T-helper 2 cell treated with Interferon-gamma antibody and Interleukin-4, amounts not matched to agents 5 μg/mL and 100 μg/mL, for 36 hours (primary cell): ENCODE data around the gene CTPS1.

ENCODE experiments used
- DNase-seq: peaks from one replicate; pipeline ENCODE4 v3.0.0; 2021; ENCODE audit warnings: low spot score
- H3K27ac Mint-ChIP-seq: one replicate; pipeline ENCODE4 v1.8.0; 2021; ENCODE audit warnings: mild to moderate bottlenecking, mixed read lengths
- H3K27me3 Mint-ChIP-seq: one replicate; pipeline ENCODE4 v1.8.0; 2021; ENCODE audit warnings: low read depth, mixed read lengths
- H3K36me3 Mint-ChIP-seq: one replicate; pipeline ENCODE4 v1.8.0; 2021; ENCODE audit warnings: low read depth, mixed read lengths
- H3K4me1 Mint-ChIP-seq: one replicate; pipeline ENCODE4 v1.8.0; 2021; ENCODE audit warnings: low read depth, mixed read lengths
- H3K4me3 Mint-ChIP-seq: one replicate; pipeline ENCODE4 v1.8.0; 2022; ENCODE audit warnings: mild to moderate bottlenecking, moderate library complexity, mixed read lengths
- H3K9me3 Mint-ChIP-seq: one replicate; pipeline ENCODE4 v1.8.0; 2021; ENCODE audit warnings: mixed read lengths

The CTPS1 gene

DNA sequence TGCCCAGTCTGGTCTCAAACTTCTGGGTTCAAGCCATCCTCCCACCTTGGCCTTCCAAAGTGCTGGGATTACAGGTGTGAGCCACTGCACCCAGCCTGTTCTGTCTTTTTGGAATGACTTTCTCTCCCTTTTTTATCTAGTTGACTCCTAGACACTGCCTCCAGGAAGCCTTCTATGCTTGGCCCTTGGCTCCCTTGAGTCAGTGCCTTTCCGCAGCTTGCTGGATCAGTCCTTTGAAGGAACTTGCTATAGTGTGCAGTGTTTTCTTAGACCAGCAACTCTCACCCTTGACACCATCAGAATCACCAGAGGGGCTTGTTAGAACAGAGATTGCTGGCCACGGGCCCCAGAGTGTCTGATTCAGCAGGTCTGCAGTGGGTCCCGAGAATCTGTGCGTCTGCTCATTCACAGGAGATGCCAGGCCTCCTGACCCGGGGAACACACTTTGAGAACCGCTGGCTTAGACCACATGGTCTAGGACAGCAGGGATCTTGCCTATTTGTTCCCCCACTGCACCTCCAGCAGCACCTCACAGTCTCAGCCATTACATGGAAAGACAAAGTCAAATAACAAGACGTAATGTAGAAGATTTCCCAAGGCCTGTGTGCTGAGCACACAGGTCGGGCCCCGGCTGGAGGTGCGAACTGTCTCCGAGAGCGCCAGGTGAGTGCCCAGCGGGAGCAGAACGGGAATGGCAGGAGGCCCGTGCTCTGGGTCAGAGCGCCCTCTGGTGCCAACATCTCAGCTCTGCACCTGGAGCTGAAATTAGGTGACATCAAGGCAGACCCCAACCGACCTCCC lies 27.4 kb upstream of the CTPS1 start:
- no peak overlapping the region for H3K4me3 Mint-ChIP-seq
- H3K4me1 Mint-ChIP-seq, result peaks cover 16% of the 10 kb centered on the region
- H3K27ac Mint-ChIP-seq, result no peak overlapping the region
- H3K36me3 Mint-ChIP-seq, result no peaks in the 10 kb centered on the region
- H3K27me3 Mint-ChIP-seq, result peaks cover 24% of the 10 kb centered on the region
- H3K9me3 Mint-ChIP-seq, result no peaks in the 10 kb centered on the region
- DNase-seq, result peak; percentile 33

DNA sequence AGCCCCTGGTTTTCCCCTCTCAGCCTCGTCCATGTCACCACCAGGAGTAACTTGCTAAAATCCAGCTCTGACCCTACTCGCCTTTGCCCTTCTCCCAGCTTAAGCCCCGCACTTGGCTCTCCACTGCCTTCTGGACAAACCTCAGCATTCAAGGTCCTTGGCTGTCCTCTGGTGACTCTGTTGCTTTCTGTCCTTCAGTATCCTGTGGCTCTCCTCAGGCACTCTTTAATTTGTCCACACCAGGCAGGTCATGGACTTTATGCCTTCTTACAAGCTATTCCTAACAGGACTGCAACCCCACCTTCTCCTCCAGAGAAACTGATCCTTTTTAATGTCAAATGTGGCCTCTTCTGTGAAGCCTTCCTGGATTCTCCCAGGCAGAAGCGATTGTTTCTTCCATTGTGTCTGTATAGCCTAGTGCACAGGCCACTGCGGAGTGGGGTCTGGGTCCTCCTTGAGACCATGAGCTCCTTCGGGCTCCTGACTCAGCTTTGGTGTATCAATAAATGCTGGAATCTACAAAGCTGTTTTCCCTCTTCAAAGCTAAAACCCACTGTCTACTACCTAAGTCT lies 26.7 kb upstream of the CTPS1 start:
- H3K27me3 Mint-ChIP-seq, result peaks cover 24% of the 10 kb centered on the region
- H3K27ac Mint-ChIP-seq, result no peak overlapping the region
- H3K4me3 Mint-ChIP-seq, result no peak overlapping the region
- H3K36me3 Mint-ChIP-seq, result no peaks in the 10 kb centered on the region
- no peaks in the 10 kb centered on the region for H3K9me3 Mint-ChIP-seq
- no peak for DNase-seq
- peaks cover 16% of the 10 kb centered on the region for H3K4me1 Mint-ChIP-seq

DNA sequence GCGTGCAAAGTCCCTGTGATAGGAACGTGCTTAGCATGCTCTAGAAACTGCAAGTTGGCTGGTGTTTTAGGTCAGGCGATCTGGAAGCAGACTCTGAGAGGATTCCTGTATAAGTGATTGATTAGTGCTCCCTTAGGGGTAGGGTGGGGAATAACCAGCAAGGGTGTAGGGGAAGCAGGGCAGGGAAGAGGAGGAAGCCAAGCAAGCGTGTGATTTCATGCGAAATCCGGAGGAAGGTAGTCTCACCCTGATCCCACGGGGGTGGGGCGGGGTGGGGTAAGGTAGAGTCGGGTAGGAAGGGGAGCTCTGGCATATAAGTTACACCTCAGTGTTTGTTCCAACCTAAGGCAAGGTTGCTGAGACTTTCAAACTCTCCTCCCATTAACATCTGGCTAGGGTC lies 24.9 kb upstream of the CTPS1 start:
- Mint-ChIP-seq H3K4me1 (peaks cover 9% of the 10 kb centered on the region), H3K9me3 (no peaks in the 10 kb centered on the region), H3K4me3 (no peak overlapping the region), H3K27me3 (peaks cover 16% of the 10 kb centered on the region), H3K36me3 (no peaks in the 10 kb centered on the region), H3K27ac (no peak overlapping the region)
- no peak for DNase-seq

DNA sequence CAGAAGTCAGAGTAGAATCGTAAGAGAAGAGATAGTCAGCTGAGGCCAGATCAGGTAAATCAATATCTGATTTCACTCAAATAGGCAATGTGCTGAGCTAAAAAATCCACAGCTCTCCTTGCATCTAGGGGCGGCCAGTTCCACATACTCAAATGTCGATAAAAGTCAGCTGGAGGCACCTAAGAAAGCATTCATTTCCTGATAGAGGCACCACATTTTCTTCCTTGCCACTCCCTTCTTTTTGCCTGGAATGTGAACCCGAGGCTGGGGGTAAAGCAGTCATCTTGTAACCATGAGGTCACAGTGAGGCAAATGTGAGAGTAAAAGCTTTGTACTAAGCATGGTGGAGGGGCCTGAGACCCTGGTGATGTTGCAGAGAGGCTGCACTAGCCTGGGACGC lies 24.2 kb upstream of the CTPS1 start:
- H3K27me3 Mint-ChIP-seq, result peaks cover 14% of the 10 kb centered on the region
- H3K36me3 Mint-ChIP-seq, result no peaks in the 10 kb centered on the region
- no peaks in the 10 kb centered on the region for H3K9me3 Mint-ChIP-seq
- DNase-seq, result no peak
- H3K27ac Mint-ChIP-seq, result no peak overlapping the region
- no peak overlapping the region for H3K4me3 Mint-ChIP-seq
- peaks cover 9% of the 10 kb centered on the region for H3K4me1 Mint-ChIP-seq

DNA sequence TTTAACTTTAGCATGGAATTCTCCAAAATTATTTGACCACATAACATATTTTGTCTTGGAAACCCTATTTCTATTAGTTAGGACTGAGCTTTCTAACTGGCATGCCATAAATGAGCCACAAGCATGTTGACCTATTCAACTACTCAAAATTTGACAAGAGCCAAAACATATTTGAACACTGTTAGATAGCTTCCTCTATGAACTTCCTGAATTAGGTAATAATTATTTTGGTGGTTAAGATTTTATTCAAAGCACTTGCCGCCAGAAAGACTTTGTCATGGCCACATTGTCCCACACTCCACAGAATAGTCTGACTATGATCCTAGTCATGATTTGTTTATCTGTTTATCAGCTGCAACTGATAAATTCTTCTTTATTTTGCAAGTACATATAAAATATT lies 23.1 kb upstream of the CTPS1 start:
- H3K36me3 Mint-ChIP-seq, result no peaks in the 10 kb centered on the region
- peaks cover 9% of the 10 kb centered on the region for H3K4me1 Mint-ChIP-seq

DNA sequence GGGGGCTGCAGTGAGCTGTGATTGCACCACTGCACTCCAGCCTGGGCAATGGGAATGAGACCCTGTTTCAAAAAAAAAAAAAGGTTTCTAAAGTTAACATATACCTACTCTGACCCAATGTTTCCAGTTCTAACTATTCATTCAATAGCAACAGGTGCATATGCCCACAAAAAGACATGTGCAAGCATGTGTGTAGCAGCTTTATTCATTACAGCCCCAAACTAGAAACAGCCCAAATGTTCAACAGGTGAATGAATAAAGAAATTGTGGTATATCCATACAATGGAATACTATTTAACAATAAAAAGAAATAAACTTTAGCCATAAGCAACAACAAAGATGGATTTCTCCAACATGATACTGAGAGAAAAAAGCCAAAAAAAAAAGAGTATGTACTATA lies 21.3 kb upstream of the CTPS1 start:
- H3K4me1 Mint-ChIP-seq, result peaks cover 4% of the 10 kb centered on the region
- peaks cover 14% of the 10 kb centered on the region for H3K27me3 Mint-ChIP-seq

More for the DNA sequence above, 23.1 kb upstream of the CTPS1 start:
- Mint-ChIP-seq H3K4me3 (no peak overlapping the region), H3K9me3 (no peaks in the 10 kb centered on the region), H3K27me3 (peaks cover 14% of the 10 kb centered on the region), H3K27ac (no peak overlapping the region)
- DNase-seq, result no peak

DNA sequence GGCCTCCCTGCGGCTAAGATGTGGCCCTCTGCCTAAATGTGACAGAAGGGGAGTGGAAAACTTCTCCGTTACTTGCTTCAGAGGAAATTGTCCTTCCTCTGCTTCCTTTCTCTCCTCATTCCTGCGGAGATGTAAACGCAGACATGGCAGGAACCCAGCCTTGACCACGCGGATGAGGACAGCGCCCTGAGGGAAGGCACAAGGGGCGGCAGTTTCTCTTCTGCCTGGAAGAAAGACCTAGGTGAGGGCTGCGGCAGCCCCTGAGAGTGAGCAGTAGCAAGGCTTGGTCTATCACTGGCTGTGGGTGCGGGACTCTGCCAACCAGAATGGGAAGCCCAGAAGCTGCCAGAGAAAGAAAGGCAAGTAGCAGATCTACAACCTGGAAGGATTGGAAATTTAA lies 14.0 kb upstream of the CTPS1 start:
- H3K4me1 Mint-ChIP-seq, result no peaks in the 10 kb centered on the region
- DNase-seq, result no peak

More for the DNA sequence above, 21.3 kb upstream of the CTPS1 start:
- Mint-ChIP-seq H3K9me3 (no peaks in the 10 kb centered on the region), H3K36me3 (no peaks in the 10 kb centered on the region), H3K4me3 (no peak overlapping the region), H3K27ac (no peak overlapping the region)
- DNase-seq, result no peak

DNA sequence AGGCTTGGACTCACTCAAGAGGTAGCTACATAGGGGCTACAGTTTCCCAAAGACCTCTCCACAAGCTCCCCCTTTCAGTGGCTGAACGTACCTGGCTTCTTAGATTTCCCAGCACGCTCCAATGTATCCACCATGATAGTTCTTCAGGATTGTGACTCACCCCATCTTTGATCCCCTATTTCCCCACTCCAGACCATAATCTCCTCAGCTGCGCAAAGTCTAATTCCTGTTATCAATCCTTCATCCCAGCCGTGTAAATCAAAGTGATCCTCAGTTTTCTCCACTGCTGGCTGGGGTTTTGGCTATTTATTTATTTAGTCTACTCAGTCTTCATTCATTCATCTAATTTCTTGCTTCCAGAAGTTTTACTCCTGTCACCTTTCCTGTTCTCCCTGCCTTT lies 13.1 kb upstream of the CTPS1 start:
- Mint-ChIP-seq H3K4me1 (no peaks in the 10 kb centered on the region), H3K4me3 (no peak overlapping the region), H3K27me3 (peaks cover 4% of the 10 kb centered on the region), H3K9me3 (no peaks in the 10 kb centered on the region), H3K36me3 (no peaks in the 10 kb centered on the region), H3K27ac (no peak overlapping the region)
- DNase-seq, result no peak

More for the DNA sequence above, 14.0 kb upstream of the CTPS1 start:
- no peaks in the 10 kb centered on the region for H3K9me3 Mint-ChIP-seq
- H3K27ac Mint-ChIP-seq, result no peak overlapping the region
- no peak overlapping the region for H3K4me3 Mint-ChIP-seq
- peaks cover 4% of the 10 kb centered on the region for H3K27me3 Mint-ChIP-seq
- H3K36me3 Mint-ChIP-seq, result no peaks in the 10 kb centered on the region

DNA sequence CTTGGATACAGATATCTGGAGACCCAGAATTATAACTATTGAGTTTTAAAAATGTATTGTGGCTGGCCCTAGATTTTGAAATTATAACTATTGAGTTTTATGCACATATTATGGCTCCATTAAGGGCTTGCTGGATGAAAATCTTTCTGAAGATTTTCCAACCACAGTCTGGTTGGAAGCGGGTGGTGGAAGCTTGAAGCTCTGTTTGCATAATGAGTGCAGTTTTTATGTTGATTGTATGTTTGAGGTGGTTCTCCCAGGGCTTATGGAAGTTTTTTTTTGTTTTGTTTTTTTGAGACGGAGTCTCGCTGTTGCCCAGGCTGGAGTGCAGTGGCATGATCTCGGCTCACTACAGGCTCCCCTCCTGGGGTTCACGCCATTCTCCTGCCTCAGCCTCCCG lies 10.1 kb upstream of the CTPS1 start:
- Mint-ChIP-seq H3K27ac (no peak overlapping the region), H3K4me1 (peaks cover 9% of the 10 kb centered on the region), H3K4me3 (no peak overlapping the region), H3K27me3 (peaks cover 4% of the 10 kb centered on the region), H3K36me3 (no peaks in the 10 kb centered on the region), H3K9me3 (no peaks in the 10 kb centered on the region)
- DNase-seq, result no peak

DNA sequence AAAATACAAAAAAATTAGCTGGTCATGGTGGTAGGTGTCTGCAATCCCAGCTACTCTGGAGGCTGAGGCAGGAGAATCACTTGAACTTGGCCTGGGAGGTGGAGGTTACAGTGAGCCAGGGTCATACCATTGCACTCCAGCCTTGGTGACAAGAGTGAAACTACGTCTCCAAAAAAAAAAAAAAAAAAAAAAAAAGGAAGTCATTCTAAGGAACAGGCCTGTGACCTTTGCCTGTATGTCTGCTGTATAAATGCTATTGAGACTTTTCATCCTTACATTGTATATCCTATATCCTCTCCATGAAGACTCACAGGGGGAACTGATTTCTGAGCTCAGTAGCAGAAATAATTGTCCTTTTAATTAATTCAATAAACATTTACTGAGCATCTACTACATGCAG lies 7.5 kb upstream of the CTPS1 start:
- Mint-ChIP-seq H3K4me1 (peaks cover 17% of the 10 kb centered on the region), H3K4me3 (no peak overlapping the region), H3K36me3 (no peaks in the 10 kb centered on the region), H3K27me3 (peaks cover 4% of the 10 kb centered on the region), H3K9me3 (no peaks in the 10 kb centered on the region), H3K27ac (no peak overlapping the region)
- DNase-seq, result no peak

DNA sequence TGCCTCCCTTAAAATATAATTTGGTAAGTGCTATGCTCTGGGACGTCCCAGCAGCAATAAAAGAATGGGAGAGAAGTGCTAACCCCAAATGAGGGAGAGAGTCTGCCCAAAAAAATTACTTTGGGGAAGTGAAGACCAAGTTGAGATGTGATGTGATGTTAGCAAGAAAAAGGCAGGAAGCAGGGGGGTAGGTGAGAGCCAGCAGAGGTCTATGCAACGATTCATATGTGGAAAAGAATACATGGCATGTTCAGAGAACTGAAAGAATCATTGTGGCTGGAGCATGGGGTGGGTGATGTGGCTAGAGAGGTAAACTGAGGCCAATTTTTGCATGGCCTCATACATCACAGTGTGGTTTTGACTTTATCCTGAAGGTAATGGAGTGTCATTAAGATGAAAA lies 5.6 kb upstream of the CTPS1 start:
- H3K9me3 Mint-ChIP-seq, result no peaks in the 10 kb centered on the region
- no peak overlapping the region for H3K27ac Mint-ChIP-seq
- peaks cover 4% of the 10 kb centered on the region for H3K27me3 Mint-ChIP-seq
- no peak overlapping the region for H3K4me3 Mint-ChIP-seq
- no peaks in the 10 kb centered on the region for H3K36me3 Mint-ChIP-seq
- H3K4me1 Mint-ChIP-seq, result peaks cover 23% of the 10 kb centered on the region
- DNase-seq, result no peak

DNA sequence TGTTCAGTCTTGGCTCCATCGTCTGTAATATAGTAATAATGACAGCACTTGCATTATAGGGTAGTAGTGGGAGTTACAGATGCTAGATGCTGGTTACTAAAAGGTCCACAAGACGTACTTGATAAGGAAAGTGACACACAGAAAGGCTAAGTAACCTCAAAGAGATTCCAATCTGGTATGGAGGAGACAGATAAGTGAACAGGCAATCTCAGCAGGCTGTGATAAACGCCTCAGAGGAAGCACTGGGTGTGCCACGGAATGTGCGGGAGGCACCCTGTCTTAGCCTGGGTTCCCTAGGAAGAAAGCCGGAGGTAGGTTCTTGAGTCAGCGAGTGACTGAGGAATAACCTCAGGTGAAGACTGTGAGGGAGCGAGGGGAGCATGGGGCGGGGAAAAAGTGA lies 4.6 kb upstream of the CTPS1 start:
- no peak overlapping the region for H3K27ac Mint-ChIP-seq
- no peaks in the 10 kb centered on the region for H3K36me3 Mint-ChIP-seq
- no peaks in the 10 kb centered on the region for H3K27me3 Mint-ChIP-seq
- H3K4me3 Mint-ChIP-seq, result no peak overlapping the region
- H3K9me3 Mint-ChIP-seq, result no peaks in the 10 kb centered on the region
- peaks cover 23% of the 10 kb centered on the region for H3K4me1 Mint-ChIP-seq
- DNase-seq, result no peak

DNA sequence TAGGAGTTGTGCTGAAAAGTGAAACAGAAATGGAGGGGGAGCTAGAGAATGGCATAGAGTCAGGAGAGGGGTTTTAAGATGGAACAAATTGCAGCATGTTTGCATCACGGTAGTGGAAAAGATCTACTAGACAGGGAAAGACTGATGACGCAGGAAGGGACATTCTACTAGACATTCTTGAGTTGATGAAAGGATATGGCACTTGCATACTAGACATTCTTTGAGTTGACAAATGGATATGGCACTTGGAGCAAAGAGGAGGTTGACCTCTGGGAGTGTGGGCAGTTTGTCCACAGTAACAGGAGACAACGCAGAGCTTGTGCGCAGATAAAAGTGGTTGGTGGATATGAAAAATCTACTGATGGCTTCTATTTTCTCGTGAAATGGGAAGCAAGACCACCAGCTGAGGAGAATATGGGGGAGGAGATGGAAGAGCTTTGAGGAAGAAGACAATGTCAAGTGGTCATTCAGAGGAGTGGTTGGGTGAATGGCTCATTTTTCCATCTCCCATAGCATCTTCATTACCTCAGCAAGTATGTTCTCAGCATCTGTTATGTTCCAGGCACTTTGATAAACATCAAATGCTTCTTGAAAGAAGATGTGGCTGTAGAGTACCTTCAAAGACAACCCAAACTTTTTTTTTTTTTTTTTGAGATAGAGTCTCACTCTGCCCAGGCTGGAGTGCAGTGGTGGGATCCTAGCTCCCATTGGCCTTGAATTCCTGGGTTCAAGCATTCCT lies 2.4 kb upstream of the CTPS1 start:
- no peak overlapping the region for H3K4me3 Mint-ChIP-seq
- H3K27me3 Mint-ChIP-seq, result no peaks in the 10 kb centered on the region
- H3K27ac Mint-ChIP-seq, result no peak overlapping the region
- H3K9me3 Mint-ChIP-seq, result no peaks in the 10 kb centered on the region
- DNase-seq, result no peak
- H3K4me1 Mint-ChIP-seq, result peaks cover 36% of the 10 kb centered on the region
- peaks cover 9% of the 10 kb centered on the region for H3K36me3 Mint-ChIP-seq

DNA sequence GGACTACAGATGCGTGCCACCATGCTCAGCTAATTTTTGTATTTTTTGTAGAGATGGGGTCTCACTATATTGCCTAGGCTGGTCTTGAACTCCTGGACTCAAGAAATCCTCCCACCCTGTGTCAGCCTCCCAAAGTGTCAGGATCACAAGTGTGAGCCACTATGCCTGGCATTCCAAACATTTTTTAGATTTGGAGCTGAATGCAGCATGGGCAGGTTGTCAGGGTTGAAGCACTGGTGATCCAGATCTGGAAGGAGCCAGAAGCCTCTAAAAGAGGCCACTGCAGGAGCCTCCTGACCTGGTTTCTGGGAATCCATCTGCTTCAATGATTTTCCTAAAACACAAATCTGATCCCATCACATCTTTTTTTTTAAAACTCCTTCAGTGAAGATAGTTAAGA lies 1.8 kb upstream of the CTPS1 start:
- peaks cover 13% of the 10 kb centered on the region for H3K36me3 Mint-ChIP-seq
- no peak overlapping the region for H3K4me3 Mint-ChIP-seq
- H3K27ac Mint-ChIP-seq, result no peak overlapping the region
- H3K27me3 Mint-ChIP-seq, result no peaks in the 10 kb centered on the region
- no peaks in the 10 kb centered on the region for H3K9me3 Mint-ChIP-seq
- peaks cover 41% of the 10 kb centered on the region for H3K4me1 Mint-ChIP-seq
- no peak for DNase-seq
